ENCODE results near the gene DNAJB12.
A peak's percentile ranks its signal among the peaks of the same experiment; 100 is the strongest.

The DNAJB12 gene

DNA sequence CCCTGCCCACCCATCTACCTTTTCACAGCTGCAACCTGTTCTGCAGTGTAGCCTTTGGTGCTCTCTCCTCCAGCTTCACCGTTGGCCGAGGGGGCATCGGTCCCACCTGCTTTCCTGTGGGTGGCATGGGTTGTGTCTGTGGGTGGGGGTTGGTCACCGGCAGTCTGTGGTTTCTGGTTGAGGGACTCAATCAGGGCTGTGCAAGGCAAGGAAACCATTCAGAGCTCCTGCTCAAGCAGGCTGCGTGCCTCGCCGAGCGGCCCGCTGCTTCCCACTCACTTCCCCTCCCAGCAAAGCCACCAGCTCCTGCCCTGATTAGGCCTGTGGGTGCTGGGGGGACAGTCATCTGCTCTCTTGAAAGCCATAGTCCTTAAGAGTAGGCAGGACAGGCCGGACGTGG lies 9.8 kb downstream of the DNAJB12 start:
- no peak for TF ChIP-seq CTCF (IDR thresholded peaks at IDR 0.05; ENCODE audit: borderline replicate concordance, insufficient read depth, low read depth, low read length)
- no peak overlapping the region for H3K4me3 ChIP-seq (ENCODE audit: low read depth, low read length)

DNA sequence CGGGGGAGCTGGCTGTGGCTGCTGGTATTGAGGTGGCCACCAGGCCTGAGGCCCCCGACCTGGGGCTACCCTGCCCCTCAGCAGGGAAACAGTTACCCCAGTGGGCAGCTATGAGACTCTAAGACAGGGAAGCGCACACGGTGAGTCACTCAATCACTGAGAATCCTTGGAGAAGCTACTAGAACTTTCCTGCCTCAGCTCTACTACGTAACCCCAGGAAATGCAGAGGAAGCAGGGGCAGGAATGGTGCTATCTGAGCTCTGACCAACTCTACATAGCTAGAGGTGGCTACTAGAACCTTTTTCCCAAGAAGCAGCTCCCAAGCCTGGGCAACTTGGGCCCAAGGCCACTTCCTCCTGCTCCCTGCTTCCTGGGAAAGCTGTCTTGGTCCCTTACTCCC lies 11.8 kb downstream of the DNAJB12 start:
- no peak for TF ChIP-seq CTCF (IDR thresholded peaks at IDR 0.05; ENCODE audit: borderline replicate concordance, insufficient read depth, low read depth, low read length)
- no peak overlapping the region for H3K4me3 ChIP-seq (ENCODE audit: low read depth, low read length)

DNA sequence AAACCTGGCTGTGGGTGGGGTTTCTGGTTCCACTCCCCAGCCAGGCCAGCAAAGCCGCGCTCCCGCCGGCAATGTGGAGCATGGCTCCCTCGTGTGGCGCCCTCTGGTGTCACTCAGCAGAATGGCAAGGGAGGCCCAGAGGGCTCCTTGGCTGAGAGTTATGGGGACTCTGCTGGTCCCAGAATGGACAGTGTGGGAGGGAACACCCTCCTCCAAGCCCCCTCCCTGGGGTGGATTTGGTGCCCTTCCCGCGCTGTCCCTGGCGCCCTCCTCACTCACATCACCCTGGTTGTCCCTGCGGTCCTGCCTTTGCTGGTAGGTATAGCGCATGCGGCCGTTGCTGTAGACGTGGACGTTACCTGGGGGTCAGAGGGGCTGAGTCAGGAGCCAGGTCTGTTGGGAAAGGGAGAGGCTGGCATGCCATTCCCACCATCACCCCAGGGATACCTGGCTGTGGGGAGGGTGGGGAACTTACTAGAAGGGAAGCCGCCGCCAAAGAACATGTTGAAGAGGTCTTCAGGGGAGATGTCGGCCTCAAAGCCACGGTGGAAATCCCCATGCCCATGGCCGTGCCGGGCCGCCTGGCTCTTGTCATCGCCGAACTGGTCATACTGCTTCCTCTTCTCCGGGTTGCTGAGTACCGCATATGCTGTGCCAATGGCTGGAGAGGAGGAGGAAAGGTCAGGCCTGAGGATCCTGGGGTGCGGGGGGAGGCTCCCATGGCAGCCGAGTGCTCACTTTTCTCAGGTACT lies 14.0 kb downstream of the DNAJB12 start:
- no peak overlapping the region for H3K4me3 ChIP-seq (ENCODE audit: low read depth, low read length)
- TF ChIP-seq CTCF (IDR thresholded peaks at IDR 0.05; ENCODE audit: borderline replicate concordance, insufficient read depth, low read depth, low read length): peak; percentile 97

DNA sequence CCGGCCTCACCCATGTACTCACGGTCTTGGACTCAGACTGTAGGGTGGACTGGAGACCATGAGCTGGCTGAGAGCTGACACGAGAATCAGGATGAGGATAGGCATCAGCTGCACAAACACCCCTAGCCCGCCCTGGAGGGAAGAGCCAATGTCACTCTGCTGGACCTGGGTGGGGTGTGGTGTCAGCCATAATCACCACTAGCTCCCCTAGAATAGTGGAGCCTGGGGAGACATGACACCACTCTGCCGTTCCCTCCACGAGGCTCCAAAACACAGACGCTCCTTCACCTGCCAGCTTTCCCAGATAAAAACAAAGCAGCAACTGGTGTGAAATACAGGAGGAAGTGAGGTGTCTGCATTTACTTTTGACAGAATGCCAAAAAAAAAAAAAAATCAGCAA lies 16.5 kb downstream of the DNAJB12 start:
- TF ChIP-seq CTCF (IDR thresholded peaks at IDR 0.05; ENCODE audit: borderline replicate concordance, insufficient read depth, low read depth, low read length): no peak
- H3K4me3 ChIP-seq (ENCODE audit: low read depth, low read length): no peak overlapping the region

DNA sequence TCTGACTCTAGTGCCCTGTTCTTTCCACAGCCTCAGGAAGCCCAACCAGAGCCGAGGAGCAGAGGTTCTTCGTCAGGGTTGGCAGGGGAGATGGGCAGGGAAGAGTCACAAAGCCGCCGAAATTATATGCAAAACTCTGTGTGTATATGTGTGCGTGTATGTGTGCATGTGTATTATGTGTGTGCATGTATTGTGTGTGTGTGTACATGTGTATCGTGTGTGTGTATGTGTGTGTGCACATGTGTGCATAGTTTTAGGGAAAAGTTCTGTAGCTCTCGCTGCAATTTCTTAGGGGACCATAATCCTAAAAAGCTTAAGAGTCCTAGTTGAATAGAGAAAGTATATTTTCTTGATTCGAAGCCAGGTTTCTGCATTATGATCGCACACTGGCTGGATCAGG lies 17.0 kb downstream of the DNAJB12 start:
- H3K4me3 ChIP-seq (ENCODE audit: low read depth, low read length): no peak overlapping the region
- TF ChIP-seq CTCF (IDR thresholded peaks at IDR 0.05; ENCODE audit: borderline replicate concordance, insufficient read depth, low read depth, low read length): no peak

DNA sequence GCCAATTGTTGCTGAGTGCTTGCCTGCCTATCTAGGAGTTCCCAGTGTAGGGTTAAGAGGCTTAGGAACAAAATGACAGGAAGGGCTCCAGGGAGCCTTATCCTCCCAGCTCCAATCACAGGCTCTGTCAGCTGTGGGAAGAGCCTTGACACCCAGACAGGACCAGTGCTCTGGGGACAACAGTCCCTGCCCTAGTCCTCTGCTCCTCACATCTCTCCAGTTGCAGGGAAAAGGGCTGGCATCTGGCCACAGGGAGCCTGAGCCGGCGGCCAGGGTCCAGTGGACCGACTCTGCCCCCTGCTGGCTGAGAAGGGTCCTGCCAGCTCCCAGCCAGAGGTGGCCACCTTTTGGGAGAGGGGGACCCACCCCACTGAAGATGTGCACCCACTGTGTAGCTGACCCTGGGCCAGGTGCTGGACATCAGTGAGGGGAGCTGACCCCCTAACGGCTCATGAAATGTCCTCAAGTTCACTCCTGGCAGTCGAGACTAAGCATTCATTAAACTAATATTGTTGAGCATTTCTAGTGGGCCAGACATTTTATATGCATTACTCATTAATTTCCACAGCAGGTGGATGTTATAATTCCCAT lies 17.6 kb downstream of the DNAJB12 start:
- TF ChIP-seq CTCF (IDR thresholded peaks at IDR 0.05; ENCODE audit: borderline replicate concordance, insufficient read depth, low read depth, low read length): peak; percentile 98

More for the DNA sequence above, 17.6 kb downstream of the DNAJB12 start:
- no peak overlapping the region for H3K4me3 ChIP-seq (ENCODE audit: low read depth, low read length)

Measured in GM12875 (cell line).